ENCODE measurements around the gene HSD17B8.

DNA sequence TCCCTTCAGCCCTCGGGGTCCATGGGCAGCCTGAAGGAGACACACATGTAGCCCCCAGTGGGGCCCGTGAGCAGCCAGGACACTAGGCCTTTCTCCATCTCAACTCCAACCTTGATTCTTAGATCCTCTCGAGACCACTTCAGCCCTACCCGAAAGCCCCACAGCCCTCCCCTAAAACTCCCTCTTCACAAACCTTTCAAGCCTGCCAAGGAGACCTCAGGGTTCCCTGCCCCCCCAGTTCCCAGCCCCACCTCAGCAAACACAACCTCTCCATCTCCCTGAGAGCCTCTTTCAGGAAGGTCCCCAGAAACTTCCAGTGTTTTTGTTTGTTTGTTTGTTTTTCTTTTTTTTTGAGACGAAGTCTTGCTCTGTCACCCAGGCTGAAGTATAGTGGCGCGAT is 23.3 kb upstream of the HSD17B8 start:
- TF ChIP-seq, protein P1, sequence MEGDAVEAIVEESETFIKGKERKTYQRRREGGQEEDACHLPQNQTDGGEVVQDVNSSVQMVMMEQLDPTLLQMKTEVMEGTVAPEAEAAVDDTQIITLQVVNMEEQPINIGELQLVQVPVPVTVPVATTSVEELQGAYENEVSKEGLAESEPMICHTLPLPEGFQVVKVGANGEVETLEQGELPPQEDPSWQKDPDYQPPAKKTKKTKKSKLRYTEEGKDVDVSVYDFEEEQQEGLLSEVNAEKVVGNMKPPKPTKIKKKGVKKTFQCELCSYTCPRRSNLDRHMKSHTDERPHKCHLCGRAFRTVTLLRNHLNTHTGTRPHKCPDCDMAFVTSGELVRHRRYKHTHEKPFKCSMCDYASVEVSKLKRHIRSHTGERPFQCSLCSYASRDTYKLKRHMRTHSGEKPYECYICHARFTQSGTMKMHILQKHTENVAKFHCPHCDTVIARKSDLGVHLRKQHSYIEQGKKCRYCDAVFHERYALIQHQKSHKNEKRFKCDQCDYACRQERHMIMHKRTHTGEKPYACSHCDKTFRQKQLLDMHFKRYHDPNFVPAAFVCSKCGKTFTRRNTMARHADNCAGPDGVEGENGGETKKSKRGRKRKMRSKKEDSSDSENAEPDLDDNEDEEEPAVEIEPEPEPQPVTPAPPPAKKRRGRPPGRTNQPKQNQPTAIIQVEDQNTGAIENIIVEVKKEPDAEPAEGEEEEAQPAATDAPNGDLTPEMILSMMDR (IDR thresholded peaks at IDR 0.05; ENCODE audit: low read depth, low read length), result no peak
- no peak for TF ChIP-seq EZH2phosphoT487 (IDR thresholded peaks at IDR 0.05; ENCODE audit: low read depth)
